ENCODE measurements around the gene RBP3.
A peak's percentile ranks its signal among the peaks of the same experiment; 100 is the strongest.

RBP3 gene

DNA sequence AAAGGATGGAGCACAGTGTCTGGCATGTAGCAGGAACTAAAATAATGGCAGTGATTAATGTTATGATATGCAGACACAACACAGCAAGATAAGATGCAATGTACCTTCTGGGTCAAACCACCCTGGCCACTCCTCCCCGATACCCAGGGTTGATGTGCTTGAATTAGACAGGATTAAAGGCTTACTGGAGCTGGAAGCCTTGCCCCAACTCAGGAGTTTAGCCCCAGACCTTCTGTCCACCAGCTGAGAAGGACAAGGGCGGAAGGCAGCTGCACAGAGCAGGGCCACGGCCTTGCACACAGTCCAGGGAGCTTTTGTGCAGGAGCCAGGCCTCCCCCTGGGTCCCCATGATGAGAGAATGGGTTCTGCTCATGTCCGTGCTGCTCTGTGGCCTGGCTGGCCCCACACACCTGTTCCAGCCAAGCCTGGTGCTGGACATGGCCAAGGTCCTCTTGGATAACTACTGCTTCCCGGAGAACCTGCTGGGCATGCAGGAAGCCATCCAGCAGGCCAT lies at the start of gene RBP3:
Gene RBP3 (plus strand): TSS at position 226 of the 514 bp plus-strand sequence. CDS start 122 bp downstream, at position 348.
- DNase-seq (ENCODE audit: low spot score), result no peak

GRCh38 chr10:47298715-47299114 lies 49.4 kb upstream of the RBP3 start:
- DNase-seq (ENCODE audit: low spot score), result no peak

GRCh38 chr10:47299611-47300428 lies 48.3 kb upstream of the RBP3 start, which contains the start of gene GDF10:
Gene GDF10, plus strand, starts transcription at chr10:47300197. Its CDS starts 455 bp downstream, at chr10:47300652.
- no peak for DNase-seq (ENCODE audit: low spot score)

DNA sequence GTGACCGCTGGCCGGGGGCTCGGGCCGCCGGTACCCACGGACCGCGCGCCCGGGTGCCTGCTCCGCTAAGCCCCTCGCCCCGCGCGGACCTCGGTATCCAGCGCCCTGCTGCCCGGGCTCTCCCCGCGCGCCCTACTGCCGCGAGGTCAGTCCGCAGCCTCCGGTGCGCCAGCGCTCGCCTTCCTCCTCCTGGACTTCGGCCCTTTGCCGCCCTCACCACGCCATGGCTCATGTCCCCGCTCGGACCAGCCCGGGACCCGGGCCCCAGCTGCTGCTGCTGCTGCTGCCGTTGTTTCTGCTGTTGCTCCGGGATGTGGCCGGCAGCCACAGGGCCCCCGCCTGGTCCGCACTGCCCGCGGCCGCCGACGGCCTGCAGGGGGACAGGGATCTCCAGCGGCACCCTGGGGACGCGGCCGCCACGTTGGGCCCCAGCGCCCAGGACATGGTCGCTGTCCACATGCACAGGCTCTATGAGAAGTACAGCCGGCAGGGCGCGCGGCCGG lies 47.7 kb upstream of the RBP3 start:
- DNase-seq (ENCODE audit: low spot score), result no peak

DNA sequence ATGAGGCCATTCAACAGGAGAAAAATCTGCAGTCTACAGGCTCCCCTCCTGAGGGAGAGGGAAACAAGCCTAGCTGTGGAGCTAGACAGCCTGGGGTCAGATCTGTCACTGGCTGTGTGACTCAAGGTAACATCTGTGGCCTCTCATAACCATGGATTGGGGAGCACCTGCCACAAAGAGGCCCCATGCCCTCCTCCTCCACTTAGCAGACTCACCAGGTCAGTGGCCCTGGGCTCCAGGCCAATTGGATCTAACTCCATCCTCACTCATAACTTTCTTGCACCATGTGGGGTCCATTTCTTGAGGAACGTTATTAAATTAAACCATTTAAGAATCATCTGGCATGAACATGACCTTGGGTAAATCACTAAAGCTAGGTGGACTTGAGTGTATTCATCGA lies 46.3 kb upstream of the RBP3 start:
- DNase-seq (ENCODE audit: low spot score), result no peak

DNA sequence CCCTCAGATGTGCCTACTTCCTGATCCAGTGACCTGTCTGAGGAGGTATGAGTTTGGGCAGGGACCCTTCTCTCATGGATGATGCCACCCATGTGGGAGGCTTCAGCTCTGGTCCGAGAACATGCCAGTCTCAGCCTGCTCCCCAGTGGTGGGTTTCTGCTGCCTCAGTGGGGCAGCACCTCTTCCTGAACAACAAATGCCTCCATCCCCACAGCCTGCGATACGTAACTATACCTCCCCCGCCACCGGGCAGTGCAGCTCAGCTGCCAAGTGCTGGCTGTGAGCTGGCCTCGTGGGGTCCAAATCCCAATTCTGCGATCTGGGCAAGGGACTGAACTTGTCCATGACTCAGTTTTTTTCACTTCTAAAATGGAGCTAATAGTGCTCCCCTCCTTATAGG lies 45.1 kb upstream of the RBP3 start:
- no peak for DNase-seq (ENCODE audit: low spot score)

DNA sequence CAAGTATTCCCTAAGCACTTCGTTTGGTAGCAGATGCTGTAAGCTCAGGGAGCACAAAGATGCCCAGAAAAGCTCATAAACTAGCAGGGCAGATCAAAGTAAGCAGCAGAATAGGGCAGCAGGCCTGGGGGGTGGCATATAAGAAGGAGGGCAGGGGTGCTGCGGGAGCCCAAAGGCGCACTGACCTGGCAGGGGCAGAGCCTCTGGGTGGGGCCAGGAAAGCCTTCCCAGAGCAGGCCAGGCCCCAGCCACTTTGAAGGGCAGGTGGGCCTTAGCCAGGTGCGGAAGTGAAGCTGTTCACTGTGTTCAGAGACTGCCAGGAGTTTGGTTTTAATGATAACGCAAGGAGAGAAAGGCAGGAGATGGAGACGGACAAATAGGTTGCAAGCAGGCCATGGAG lies 44.3 kb upstream of the RBP3 start:
- DNase-seq (ENCODE audit: low spot score), result no peak

- DNase-seq (ENCODE audit: low spot score), result no peak
Observed at GRCh38 chr10:47305566-47305965, 42.6 kb upstream of the RBP3 start.

- DNase-seq (ENCODE audit: low spot score), result no peak
Observed at GRCh38 chr10:47306387-47307210, 41.6 kb upstream of the RBP3 start.

- DNase-seq (ENCODE audit: low spot score), result no peak
Observed at GRCh38 chr10:47307381-47307780, 40.8 kb upstream of the RBP3 start.

GRCh38 chr10:47308775-47309174 lies 39.4 kb upstream of the RBP3 start:
- DNase-seq (ENCODE audit: low spot score), result no peak

DNA sequence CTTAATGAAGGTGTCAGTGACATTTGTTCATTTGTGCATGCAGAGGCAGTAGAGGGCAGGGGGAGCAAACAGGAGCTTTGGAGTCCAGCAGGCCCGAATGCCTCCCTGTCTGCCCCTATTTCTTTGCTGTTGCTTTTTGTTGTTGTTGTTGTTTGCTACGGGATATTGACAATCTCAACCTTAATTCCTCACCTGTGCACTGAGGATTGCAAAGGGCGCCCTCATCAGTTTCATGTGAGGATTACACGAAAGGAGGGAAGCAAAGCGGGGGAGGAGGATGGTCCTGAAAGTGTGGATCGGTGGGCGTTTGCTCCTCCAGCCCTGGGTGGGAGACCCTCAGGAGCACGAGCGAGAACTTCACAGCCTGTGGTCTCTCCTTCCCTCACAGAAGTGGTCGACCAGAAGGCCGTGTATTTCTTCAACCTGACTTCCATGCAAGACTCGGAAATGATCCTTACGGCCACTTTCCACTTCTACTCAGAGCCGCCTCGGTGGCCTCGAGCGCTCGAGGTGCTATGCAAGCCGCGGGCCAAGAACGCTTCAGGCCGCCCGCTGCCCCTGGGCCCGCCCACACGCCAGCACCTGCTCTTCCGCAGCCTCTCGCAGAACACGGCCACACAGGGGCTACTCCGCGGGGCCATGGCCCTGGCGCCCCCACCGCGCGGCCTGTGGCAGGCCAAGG lies 38.6 kb upstream of the RBP3 start:
- DNase-seq (ENCODE audit: low spot score), result no peak

GRCh38 chr10:47310090-47310505 lies 38.1 kb upstream of the RBP3 start:
- no peak for DNase-seq (ENCODE audit: low spot score)

DNA sequence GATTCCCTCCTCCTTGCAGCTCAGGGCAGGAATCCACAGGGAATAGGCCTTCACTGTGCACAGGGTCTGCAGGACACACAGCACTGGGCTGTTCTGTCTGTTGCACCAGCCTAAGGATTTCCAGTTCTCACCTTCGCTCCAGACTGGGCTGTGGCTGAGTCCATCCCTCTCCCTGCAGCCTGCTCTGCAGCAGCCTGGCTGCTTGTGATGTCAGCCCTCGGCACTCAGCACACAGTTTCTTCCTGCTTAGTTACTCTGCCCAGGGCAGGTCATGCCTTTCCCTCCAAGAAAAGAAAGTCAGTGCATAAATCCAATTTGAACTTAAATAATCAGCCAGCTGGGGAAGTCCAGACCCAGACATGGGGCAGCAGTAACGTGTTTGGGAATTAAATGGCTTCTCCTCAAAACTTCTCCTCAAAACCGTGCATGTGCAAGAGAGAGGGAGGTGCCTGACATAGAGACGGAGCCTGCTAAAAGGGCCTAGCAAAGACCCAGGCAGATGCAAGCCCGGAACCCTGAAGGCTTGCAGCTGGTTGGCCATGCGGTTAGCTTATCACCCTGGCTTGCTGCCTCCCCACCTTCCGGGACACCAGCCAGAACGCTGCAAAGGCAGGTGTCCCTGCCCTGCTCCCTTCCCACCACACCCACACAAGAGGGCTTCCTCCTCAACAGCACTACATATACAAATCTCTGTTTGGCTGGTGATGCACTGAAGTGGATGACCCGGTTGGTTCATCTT lies 36.8 kb upstream of the RBP3 start:
- DNase-seq (ENCODE audit: low spot score), result no peak

DNA sequence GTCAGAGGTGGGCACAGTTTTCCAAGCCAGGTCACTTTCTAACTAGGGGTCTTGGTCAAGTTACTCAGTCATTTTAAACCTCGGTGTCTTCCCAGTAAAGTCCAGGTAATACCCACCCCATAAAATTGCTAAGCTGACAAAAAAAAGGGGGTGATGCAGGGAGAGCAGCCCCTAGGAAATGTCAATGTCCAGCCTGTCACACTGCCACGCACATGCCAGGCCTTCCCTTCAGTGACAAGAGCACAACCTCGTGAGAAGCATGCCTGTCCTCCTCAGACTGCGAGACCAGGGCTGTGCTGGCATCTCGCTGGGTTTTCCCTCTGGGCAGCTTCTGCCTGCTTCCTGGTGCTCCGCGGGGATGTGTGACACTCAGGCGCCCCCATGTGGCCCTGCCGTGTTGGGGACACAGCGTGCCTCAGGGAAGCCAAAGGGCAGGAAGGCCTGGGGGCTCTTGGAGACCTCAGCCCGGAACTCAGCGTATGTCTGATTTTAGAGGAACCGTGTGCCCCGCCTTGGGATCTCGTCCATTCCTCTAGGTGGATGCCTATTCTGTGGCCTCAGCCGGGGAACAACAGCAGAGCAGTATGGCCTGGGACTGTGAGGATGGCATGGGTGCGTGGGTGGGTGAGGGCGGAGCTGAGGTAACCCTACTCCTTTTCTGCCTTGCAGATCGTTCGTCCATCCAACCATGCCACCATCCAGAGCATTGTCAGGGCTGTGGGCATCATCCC lies 36.1 kb upstream of the RBP3 start:
- DNase-seq (ENCODE audit: low spot score), result peak; percentile 70

DNA sequence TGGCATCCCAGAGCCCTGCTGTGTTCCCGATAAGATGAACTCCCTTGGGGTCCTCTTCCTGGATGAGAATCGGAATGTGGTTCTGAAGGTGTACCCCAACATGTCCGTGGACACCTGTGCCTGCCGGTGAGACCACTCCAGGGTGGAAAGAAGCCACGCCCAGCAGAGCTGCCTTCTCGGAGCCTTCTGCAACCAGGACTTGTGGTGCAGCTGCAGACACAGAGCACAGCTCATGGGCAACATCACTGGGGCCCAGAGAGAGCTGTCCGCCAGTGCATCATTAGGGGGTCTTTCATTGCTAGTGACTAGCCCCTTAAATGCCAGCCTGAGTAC lies 35.5 kb upstream of the RBP3 start:
- no peak for DNase-seq (ENCODE audit: low spot score)

GRCh38 chr10:47314416-47314970 lies 33.7 kb upstream of the RBP3 start:
- DNase-seq (ENCODE audit: low spot score), result no peak

- no peak for DNase-seq (ENCODE audit: low spot score)
Observed at GRCh38 chr10:47315421-47315820, 32.7 kb upstream of the RBP3 start.

DNA sequence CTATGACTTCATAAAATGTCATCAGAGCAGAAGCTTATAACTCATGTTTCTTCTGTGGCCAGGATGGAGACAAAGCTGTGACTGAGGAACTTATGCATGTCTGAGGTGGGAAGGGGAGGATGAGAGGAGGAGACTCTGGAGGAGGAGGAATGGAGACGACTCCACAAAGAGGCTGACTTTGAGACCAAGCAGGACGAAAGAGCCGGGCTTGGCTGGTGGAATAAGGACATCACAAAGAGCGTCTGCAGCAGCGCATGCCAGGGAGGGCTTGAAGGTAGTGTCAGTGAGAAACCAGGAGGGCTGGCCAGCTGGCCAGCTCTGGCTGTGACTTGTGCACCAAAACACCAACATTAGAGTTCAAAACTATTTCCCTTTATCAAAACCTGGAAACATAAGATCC lies 32.0 kb upstream of the RBP3 start:
- no peak for DNase-seq (ENCODE audit: low spot score)

DNA sequence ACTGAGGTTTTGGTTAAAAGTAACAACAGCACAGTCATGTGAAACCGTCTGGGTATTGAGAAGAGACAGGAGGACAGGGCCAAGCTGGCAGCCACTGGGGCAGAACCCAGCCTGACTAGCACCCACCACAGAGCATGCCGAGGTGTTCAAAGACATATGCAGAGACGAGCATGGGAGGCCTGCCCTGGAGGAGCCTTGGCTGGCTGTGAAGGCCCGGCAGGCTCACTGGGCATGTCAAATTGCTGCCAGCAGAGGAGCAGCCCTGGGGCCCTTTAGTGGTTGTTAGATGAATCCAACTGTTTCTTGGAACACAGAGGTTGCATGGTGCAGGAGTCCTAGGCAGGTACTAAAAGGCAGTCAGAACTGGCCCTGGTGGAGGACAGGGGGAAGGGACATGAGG lies 30.9 kb upstream of the RBP3 start:
- DNase-seq (ENCODE audit: low spot score), result no peak

- DNase-seq (ENCODE audit: low spot score), result no peak
Observed at GRCh38 chr10:47318706-47319105, 29.5 kb upstream of the RBP3 start.

Data from germinal center (tissue), 1 donor.